Measurements from ENCODE around the gene PCDH9.

DNA sequence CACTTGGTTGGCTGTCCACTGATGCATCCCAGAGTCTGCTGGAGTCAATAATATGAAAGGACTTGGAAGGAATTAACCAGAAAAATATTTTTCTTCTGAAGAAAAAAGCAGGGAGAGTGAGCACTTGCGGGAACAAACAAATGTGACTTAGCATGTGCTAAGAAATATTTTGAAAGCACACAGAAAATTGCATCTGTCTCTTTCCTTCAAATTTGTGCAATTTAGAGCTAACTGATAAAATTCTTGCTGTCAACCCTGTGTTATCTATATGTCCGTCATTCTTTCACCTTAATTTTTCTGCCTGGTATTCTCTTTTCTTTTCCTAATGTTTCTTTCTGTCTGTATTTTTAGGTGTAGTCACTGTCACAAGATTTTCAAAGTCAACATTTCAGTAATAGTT lies 852.6 kb downstream of the PCDH9 start:
- TF ChIP-seq, protein P1, sequence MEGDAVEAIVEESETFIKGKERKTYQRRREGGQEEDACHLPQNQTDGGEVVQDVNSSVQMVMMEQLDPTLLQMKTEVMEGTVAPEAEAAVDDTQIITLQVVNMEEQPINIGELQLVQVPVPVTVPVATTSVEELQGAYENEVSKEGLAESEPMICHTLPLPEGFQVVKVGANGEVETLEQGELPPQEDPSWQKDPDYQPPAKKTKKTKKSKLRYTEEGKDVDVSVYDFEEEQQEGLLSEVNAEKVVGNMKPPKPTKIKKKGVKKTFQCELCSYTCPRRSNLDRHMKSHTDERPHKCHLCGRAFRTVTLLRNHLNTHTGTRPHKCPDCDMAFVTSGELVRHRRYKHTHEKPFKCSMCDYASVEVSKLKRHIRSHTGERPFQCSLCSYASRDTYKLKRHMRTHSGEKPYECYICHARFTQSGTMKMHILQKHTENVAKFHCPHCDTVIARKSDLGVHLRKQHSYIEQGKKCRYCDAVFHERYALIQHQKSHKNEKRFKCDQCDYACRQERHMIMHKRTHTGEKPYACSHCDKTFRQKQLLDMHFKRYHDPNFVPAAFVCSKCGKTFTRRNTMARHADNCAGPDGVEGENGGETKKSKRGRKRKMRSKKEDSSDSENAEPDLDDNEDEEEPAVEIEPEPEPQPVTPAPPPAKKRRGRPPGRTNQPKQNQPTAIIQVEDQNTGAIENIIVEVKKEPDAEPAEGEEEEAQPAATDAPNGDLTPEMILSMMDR (IDR thresholded peaks at IDR 0.05), result no peak
- no peak for TF ChIP-seq POLR2A (IDR thresholded peaks at IDR 0.05)

Data from heart left ventricle (tissue), 13 donors.